GM10266 (cell line): ENCODE results near the gene RSPO4.

Experiments used
- DNase-seq: peaks from one replicate; pipeline ENCODE4 v3.0.0; 2012; ENCODE audit errors: extremely low spot score
- TF ChIP-seq, protein P1 (sequence below): IDR thresholded peaks from 2 replicates; pipeline ENCODE4 v1.5.1; 2012; ENCODE audit warnings: mild to moderate bottlenecking, low read depth; ENCODE audit not compliant: control insufficient read depth, insufficient read depth; ENCODE audit errors: missing control alignments

The RSPO4 gene

DNA sequence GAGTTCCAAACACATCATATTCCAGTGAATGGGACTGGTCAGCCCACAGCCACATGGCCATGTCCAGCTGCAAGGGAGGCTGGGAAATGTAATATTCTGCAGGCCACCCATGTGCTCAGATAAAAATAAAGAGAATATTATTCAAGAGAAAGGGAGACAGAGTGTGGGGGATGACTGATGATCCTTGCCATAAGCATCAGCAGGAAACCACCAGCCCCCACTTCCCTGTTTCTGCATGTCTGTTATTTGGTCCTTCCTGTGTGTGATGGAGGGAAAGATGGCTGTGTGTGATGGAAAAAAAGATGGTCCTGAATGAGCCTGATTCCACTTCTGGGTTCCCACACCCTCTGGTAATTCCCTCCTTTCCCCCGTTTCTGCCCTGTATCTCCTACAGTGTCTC lies 13.1 kb upstream of the RSPO4 start:
- TF ChIP-seq, protein P1, sequence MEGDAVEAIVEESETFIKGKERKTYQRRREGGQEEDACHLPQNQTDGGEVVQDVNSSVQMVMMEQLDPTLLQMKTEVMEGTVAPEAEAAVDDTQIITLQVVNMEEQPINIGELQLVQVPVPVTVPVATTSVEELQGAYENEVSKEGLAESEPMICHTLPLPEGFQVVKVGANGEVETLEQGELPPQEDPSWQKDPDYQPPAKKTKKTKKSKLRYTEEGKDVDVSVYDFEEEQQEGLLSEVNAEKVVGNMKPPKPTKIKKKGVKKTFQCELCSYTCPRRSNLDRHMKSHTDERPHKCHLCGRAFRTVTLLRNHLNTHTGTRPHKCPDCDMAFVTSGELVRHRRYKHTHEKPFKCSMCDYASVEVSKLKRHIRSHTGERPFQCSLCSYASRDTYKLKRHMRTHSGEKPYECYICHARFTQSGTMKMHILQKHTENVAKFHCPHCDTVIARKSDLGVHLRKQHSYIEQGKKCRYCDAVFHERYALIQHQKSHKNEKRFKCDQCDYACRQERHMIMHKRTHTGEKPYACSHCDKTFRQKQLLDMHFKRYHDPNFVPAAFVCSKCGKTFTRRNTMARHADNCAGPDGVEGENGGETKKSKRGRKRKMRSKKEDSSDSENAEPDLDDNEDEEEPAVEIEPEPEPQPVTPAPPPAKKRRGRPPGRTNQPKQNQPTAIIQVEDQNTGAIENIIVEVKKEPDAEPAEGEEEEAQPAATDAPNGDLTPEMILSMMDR, result no peak
- DNase-seq, result no peak

DNA sequence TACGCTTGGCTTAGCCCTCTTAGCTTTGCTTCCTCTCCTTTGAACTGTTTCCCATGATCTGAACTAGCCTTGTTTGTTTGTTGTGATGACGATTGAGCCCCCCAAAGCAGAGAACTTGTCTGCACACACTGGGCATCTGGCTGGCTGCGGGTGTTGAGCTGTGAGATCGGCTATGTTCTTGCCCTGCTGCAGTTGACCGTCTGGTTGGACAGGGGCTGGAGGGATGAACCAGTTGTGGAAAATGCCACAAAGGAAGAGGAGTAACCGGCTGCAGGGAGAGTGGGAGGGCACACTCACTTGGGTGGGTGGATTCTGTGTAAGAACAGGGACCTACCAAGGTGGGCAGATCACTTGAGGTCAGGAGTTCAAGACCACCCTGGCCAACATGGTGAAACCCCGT lies 12.4 kb upstream of the RSPO4 start:
- TF ChIP-seq, protein P1, result no peak
- no peak for DNase-seq

DNA sequence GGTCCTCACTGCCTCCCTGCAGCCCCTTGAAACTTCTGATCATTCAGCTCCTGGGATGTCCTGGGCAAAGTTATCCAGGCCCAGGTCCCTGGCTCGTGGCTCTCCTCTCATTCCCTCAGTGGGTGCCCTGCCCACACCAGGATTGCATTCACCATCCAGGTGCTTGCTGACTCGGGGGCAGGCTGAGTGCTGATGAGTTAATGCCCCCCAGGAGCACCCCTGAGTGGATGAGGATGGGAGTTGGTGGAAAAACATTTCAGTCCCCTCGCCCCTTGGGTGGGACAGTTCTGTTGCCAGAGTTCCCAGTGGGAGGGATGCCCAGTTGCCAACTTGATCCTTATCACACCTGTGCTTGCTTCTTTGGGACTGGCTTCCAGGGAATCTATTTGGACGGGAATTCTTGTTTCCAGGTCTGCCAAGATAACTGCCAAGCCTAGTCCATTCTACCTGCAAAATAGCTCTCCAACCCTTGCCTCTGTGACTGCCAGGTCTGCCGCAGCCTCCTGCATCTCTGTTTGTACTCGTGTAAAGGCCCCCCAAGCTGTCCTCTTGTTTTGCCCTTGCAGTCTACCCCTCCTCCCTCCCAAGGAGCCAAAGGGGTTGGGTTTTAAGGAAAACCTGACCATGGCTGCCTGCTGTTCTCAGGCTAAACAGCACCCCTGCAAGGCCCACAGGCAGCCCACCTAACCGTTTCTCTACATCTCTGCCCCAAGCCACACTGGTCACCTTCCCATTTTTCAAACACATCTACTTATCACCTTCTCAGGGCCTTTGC lies 11.6 kb upstream of the RSPO4 start:
- no peak for DNase-seq
- TF ChIP-seq, protein P1, result no peak

DNA sequence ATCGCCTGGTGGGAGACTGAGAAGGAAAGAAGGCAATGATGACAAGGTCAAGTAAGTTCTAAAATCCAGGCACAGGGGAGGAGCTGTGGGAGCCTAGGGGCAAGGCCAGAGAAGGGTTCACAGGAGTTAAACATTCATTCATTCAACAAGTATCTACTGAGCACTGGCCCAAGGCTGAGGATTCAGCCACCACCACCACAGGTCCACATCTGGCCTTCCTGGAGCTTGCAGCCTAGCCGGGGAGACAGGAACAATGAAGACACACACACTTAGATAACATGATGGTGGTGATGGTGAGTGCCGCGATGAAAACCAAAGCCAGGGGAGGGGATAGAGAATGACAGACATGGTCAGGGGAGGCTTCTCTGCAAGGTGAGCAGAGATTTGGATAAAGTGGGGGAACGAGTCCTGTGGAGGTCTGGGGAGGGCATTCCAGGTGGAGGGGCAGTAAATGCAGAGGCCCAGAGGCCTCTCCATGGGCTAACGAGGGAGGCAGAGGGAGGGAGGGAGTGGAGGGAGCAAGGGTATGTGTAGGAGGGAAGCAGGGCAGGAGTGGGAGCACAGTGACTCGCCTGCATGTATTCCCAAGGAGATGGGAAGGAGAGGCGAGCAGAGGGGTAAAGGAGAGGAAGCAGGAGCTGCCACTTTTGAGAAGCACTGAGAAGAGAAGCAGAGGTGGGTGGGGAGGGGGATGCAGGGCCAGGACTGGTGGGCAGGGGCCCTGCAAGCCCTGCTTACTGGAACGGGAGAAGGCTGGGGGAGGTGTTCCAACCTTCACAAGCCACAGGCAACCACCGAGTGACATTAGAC lies 10.5 kb upstream of the RSPO4 start:
- no peak for DNase-seq
- TF ChIP-seq, protein P1, result no peak

DNA sequence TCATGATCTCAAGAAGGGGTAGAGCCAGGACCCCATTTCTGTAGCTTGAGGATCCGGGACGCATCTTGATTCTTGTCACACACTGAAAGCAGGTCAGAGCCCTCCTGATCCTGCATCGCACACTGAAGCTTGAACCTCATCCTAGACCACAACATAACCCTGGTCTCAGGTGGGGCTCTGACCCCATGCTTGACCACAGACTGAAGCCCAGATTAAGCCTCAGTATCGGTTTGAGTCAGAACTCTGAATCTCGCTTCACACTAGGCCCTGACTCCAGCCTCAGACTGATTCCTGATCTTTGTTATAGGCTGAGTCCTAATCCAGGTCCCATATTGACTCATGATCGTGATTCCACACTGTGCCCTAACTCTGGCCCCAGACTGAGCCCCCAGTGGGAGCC lies 8.5 kb upstream of the RSPO4 start:
- TF ChIP-seq, protein P1, result no peak

DNA sequence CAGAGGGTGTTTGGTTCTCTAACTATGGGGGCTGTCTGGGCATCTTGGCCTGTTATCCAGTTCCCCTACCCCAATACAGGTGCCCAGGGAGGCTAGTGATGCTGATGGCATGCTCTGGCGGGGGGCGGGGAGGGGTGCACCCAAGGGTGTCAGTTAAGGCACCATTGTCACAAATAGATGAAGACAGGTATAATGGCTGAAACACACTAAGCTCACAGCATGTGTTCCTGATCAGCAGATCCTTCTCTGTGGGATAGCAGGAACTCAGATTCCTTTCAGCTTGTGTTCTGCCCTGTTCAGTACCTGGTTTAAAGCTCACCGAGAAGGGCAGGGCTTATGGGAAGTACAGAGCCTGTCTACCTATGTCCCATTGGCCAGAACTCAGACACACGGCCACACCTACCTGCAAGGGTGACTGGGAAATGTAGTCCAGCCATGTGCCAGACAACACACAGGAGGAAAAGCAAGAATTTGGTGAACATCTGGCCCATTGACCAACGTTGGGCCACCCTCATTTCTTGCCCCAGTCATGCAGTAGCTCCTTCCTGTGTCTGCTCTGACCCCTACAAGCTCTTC lies 3.4 kb upstream of the RSPO4 start:
- peak; percentile 66 for DNase-seq
- TF ChIP-seq, protein P1, result no peak

More for the DNA sequence above, 8.5 kb upstream of the RSPO4 start:
- DNase-seq, result peak; percentile 44
